Right lobe of liver (tissue), 4 donors: ENCODE results near the gene ARHGEF10L.

Source experiments
- CTCF ChIP-seq, 4 donors: fragments of 200-600 bp in 3 of 4; fragments of 450-650 bp in 1 of 4; IDR thresholded peaks; one replicate each; pipeline versions ENCODE4 v1.5.1 to v1.8.0; 2016 to 2022; ENCODE audit warnings: antibody characterized with exemption in 4 of 4, mild to moderate bottlenecking in 2 of 4
- POLR2A ChIP-seq: fragments of 450-650 bp; IDR thresholded peaks from one replicate; pipeline ENCODE4 v1.6.1; 2017; ENCODE audit warnings: antibody characterized with exemption, mild to moderate bottlenecking
- donor health status: DM: no; HTN: no; CAD: no.
- donor health status: DM: no; HTN: no; CAD: no.
- donor health status: DM: no; HTN: yes; CAD: no.

GRCh38 chr1:17735348-17735747 lies 195.8 kb downstream of the ARHGEF10L start:
- TF ChIP-seq CTCF (IDR thresholded peaks at IDR 0.05) (no peak), POLR2A (no peak)
